NCI-H82 treated with DMSO at 0.1 percent for 48 hours (cell line): Measurements from ENCODE around the gene APOL6.

ENCODE experiments used
- DNase-seq: peaks from one replicate; lab custom pipeline; 2025; ENCODE audit not compliant: unreplicated experiment; lab: John Stamatoyannopoulos, UW

APOL6 gene, protein sequence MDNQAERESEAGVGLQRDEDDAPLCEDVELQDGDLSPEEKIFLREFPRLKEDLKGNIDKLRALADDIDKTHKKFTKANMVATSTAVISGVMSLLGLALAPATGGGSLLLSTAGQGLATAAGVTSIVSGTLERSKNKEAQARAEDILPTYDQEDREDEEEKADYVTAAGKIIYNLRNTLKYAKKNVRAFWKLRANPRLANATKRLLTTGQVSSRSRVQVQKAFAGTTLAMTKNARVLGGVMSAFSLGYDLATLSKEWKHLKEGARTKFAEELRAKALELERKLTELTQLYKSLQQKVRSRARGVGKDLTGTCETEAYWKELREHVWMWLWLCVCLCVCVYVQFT

DNA sequence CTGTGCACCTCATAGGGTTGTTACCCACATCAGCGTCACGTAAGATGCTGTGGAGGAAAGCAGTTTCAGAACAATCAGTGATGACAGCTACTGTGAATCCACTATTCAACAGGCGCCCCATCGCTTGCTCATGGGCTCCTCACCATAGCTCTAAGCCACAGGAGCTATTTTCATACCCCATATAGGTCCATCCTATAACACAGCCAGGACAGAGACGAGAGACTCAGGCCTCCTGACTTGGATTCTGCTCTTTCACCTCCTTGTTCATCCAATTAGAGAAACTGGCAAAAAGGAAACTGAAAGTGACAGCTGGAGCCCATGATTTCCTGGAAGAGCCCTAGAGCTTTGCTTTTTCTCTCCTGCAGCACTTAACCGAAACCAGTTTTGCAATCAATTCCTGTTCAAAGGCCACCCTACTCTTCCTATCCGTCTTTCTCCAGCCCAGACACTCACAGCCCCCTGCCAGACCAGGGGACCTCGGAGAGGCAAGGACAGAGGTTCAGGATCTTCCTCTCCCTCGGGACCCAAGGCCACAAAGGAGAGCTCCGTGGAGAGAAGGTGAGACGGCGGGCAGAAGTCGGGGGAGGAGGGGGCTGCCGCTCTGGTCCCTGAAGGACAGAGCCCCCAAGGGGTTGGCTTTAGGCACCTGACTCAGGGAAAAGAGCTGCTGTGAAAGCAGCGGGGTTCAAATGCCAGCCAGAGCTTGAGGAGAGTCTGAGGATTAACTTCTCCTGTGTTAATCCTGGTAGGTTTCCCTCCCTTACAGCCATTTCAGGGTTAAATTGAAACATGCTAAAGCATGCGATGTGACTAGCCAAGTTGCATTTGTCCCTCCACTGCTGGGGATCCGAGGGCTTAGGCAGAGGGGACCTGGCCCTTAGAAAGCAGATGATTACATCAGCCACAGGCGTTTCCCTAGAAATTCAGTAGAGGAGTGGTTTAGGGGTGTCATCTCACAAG, at the start of gene APOL6:
Gene APOL6, plus strand, starts transcription at position 381 of the 960 bp plus-strand sequence. CDS start 7,980 bp downstream, outside the sequence.
- DNase-seq: peak; percentile 52

DNA sequence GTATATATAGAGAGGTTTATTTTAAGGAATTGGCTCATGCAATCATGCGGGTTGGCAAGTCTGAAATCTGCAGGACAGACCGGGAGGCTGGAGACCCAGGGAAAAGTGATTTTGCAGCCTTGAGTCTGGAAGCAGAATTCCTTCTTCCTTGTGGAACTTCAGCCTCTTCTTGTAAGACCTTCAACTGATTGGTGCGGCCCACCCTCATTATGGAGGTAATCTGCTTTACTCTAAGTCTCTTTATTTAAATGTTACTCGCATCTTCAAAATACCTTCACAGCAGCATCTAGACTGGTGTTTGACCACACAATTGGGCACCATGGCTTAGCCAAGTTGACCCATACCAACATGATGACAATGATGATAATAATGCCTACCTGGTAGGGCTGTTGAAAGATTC, 48.9 kb upstream of the APOL6 start:
- DNase-seq: no peak

DNA sequence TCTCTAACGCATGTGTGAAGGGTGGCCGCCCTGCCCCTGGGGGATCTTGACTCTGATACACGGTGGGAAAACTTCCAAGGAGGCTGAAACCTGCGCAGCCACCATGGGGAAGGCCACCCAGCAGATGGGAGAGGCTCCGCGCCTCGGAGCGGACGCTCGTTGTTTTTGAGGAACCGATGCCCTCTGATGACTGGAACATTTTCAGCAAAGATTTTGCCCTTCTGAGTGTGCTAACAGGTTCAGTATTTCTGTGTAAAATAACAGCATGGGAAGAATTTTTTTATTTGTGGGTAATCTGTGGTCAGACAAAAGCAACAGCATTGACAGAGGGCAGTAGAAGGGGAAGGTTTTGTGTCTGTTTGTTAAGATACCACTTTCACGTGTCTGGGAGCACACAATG, 47.8 kb upstream of the APOL6 start:
- DNase-seq: no peak

DNA sequence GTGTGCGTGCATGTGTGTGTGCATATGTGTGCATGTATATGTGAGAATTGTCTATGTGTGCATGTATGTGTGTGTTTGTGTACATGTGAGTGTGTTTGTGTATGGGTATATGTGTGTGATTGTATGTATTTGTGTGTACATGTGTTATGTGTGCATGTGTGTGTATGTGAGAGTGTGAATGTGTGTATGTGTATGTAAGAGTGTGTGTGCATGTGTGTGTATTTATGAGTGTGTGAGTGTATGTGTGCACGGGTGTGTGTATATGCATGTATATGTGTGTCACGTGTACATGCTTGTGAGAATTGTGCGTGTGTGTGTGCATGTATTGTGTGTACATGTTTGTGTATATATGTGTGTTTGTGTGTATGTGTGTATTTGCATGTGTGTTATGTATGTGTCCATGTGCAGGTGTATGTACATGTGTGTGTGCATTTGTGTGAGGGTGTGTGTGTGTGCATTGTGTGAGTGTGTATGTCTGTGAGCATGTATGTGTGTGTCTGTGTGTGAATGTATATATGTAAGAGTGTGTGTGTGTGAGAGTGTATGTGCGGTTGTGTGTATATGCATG, 47.1 kb upstream of the APOL6 start:
- DNase-seq: no peak

DNA sequence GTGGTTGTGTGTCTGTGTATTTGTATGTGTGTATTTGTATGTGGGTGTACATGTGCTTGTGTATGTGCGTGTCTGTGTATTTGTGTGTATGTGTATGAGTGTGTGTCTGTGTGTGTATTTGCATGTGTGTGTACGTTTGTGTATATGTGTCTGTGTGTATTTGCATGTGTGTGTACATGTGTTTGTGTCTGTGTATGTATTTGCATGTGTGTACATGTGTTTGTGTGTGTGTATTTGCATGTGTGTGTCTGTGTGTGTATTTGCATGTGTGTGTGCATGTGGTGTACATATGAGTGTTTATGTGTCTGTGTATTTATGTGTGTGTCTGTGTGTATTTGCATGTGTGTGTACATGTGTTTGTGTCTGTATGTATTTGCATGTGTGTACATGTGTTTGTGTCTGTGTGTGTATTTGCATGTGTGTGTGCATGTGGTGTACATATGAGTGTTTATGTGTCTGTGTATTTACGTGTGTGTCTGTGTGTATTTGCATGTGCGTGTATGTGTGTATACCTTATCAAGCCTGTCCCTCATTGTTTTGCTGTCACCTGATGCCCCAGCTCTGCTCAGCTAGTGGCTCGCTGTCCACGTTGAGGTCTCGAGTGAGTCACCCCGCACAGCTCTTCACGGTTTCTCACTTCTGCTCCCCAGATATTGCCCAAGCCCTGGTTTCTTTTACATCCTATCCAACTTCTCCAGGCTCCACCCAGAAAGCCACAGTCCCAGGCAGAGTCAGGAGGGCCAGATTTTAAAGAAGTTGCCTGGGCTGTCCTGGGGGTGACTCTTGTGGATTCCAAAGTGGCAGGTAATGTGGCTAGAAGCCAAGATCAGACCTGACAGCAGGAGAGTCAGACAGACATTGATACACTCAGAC, 46.3 kb upstream of the APOL6 start:
- DNase-seq: no peak

DNA sequence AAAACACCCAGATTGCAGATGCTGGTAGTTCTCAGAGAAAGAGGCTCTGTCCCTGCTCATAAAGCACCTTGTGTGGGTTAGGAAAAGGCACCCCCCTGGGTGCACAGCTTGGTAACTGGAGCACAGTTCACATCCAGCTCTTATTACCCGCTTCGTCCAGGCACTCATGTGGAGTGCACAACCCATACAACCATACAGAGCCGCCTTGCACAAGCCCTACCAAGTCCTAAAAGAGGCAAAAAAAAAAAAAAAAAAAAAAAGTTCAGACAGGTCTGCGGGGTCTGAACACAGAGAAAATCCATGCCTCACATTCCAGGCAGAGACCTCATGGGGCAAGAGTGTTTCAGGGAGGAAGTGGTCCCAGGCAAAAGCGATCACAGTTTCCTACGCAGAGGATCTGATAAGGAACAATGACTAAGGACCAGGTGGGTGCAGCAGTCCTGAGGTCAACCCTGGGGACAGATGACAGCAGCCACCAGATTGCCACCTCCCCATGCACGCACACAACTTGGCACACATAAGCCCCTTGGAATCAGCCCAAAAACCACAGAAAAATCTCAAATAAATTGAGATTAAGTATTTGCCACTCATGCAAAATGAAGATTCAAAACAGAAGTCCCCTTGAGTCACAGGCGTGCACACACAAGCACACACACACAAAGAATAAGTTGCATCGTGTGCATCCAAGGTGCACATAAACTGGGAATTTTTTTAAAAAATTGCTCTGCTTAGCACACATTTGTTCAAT, 43.5 kb upstream of the APOL6 start:
- no peak for DNase-seq

- no peak for DNase-seq
Observed at GRCh38 chr22:35605369-35605680, 42.9 kb upstream of the APOL6 start.

- DNase-seq: no peak
Observed at GRCh38 chr22:35605851-35606481, 42.3 kb upstream of the APOL6 start.

GRCh38 chr22:35606916-35607315, 41.3 kb upstream of the APOL6 start:
- no peak for DNase-seq

DNA sequence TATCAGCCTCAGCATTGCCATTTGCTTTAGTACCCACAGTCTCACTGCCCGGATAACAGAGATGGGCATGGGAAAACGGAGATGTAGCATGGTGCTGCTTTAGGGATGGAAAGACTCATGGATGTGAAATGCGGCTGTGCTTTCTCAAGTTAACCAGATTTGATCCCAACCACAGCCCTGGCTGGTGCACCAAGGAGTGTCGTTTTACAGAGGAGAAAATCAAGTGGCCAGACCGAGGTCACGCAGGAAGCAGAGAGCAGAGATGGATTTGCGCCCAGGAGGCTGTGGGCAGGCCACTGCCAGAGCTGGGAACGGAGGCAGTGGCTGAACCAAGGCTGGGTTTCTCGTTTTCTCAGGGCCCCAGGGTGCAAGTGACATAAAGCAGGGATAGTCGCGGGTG, 40.2 kb upstream of the APOL6 start:
- no peak for DNase-seq

GRCh38 chr22:35609261-35609660, 39.0 kb upstream of the APOL6 start:
- no peak for DNase-seq

- no peak for DNase-seq
Observed at GRCh38 chr22:35609761-35610160, 38.5 kb upstream of the APOL6 start.

- DNase-seq: no peak
Observed at GRCh38 chr22:35610741-35611140, 37.5 kb upstream of the APOL6 start.

DNA sequence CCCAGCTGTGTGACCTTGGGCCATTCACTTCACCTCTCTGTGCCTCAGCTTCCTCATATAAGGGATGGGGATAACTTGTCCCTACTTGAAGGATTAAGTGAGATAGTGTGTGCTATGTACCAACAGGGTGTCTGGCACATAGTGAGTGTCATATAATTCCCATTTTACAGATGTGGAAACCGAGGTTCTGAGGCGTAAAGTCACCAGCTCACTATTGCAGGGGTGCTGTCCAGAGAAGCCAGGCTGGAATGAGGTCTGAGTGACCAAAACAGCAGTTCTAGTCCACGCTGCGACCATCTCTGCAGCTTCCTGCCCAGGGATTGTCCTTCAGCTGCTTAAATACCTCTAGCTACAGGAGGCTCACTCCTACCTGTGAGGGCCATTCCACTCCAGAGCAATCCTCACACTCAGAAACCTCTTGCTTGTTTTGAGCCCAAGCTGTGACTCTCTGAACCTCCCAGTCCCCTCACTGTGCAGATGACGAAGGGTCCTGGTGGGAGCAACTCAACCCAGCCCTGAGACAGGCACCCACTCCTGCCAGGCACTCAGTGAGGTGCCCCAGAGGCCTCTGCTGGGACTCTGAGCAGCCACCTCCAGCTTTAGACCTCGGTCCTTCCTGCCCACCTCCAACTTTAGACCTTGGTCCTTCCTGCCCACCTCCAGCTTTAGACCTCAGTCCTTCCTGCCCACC, 36.9 kb upstream of the APOL6 start:
- no peak for DNase-seq

GRCh38 chr22:35611891-35612576, 36.2 kb upstream of the APOL6 start:
- DNase-seq: no peak

- DNase-seq: no peak
Observed at GRCh38 chr22:35612903-35613302, 35.3 kb upstream of the APOL6 start.

DNA sequence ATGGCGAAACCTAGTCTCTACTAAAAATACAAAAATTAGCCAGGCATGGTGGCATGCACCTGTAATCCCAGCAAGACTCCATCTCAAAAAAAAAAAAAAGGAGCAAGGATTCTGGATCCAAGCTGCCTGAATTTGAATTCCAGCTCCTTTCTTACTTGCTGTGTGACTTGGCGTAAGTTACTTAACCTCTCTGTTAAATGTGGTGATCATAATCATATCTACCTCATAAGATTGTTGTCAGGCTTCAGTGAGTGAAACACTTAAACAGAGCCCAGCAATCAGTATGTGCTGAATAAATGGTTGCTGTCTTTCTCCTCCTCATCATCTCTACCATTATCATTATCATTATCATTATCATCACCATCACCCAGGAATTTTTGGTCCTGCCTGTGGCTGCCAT, 33.8 kb upstream of the APOL6 start:
- no peak for DNase-seq

- DNase-seq: no peak
Observed at GRCh38 chr22:35615156-35615555, 33.1 kb upstream of the APOL6 start.

DNA sequence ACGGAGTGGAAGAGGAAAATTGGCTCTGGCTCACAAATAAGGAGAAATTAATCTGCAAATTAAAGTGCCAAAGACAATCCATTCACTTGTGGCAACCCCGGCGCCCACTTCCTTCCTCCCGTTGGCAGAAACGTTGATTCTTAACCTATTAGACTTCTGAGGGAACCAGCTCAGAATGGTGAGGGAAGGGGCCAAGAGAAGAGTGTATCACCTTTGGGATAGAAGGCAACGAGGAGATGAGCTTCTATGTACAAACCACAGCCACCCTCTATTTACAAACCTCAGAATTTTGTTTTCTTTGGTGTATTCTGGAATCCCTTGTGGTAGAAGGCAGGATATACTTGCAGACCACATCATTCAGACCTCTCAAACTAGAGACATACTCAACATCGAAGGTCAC, 32.2 kb upstream of the APOL6 start:
- DNase-seq: no peak
